H9 (cell line): ENCODE data around the gene LMBRD2. TPM values are rescaled to one million over a fixed set of nuclear protein-coding genes. Genes with fewer than 3 reads are reported as not detected.

Experiments used
- DNase-seq: peaks from one replicate; pipeline ENCODE4 v3.0.0-alpha.2; 2017
- H2AFZ ChIP-seq: one replicate; pipeline ENCODE4 v1.6.1; 2013; ENCODE audit warnings: mild to moderate bottlenecking, low read length, control low read depth, moderate library complexity
- H2AK5ac ChIP-seq: 2 replicates; pipeline ENCODE4 v1.6.1; 2013; ENCODE audit warnings: low read length, control low read depth, mixed read lengths; ENCODE audit not compliant: insufficient read length
- H2BK120ac ChIP-seq: one replicate; pipeline ENCODE4 v1.6.1; 2013; ENCODE audit warnings: low read depth, mild to moderate bottlenecking, low read length, control low read depth, inconsistent platforms; ENCODE audit not compliant: poor library complexity, severe bottlenecking
- H2BK12ac ChIP-seq: 2 replicates; pipeline ENCODE4 v1.6.1; 2013; ENCODE audit warnings: low read length, control low read depth, mixed read lengths, low read depth; ENCODE audit not compliant: insufficient read length
- H2BK15ac ChIP-seq: 2 replicates; pipeline ENCODE4 v1.6.1; 2013; ENCODE audit warnings: low read depth, low read length, control low read depth
- H2BK20ac ChIP-seq: one replicate; pipeline ENCODE4 v1.6.1; 2013; ENCODE audit warnings: low read depth, mild to moderate bottlenecking, low read length, control low read depth, inconsistent platforms; ENCODE audit not compliant: poor library complexity, severe bottlenecking
- H2BK5ac ChIP-seq: 2 replicates; pipeline ENCODE4 v1.6.1; 2013; ENCODE audit warnings: low read length, control low read depth, mixed read lengths; ENCODE audit not compliant: insufficient read length
- H3K14ac ChIP-seq: 2 replicates; pipeline ENCODE4 v1.6.1; 2013; ENCODE audit warnings: low read length, control low read depth; ENCODE audit not compliant: insufficient read depth
- H3K18ac ChIP-seq: 2 replicates; pipeline ENCODE4 v1.6.1; 2013; ENCODE audit warnings: low read depth, mild to moderate bottlenecking, mixed read lengths, low read length, control low read depth; ENCODE audit not compliant: insufficient read length
- H3K23ac ChIP-seq: 2 replicates; pipeline ENCODE4 v1.6.1; 2013; ENCODE audit warnings: low read length, control low read depth, mixed read lengths, low read depth; ENCODE audit not compliant: insufficient read length
- H3K23me2 ChIP-seq: 2 replicates; pipeline ENCODE4 v1.6.1; 2013; ENCODE audit warnings: low read depth, mild to moderate bottlenecking, mixed read lengths, low read length, control low read depth; ENCODE audit not compliant: insufficient read length, poor library complexity, severe bottlenecking
- H3K27ac ChIP-seq: 2 replicates; pipeline ENCODE4 v1.5.1; 2013; ENCODE audit warnings: low read length, control low read depth, mixed read lengths, low read depth; ENCODE audit not compliant: insufficient read length
- H3K27me3 ChIP-seq: 2 replicates; pipeline ENCODE4 v1.6.1; 2013; ENCODE audit warnings: low read length, control low read depth, inconsistent platforms; ENCODE audit not compliant: insufficient read depth
- H3K4ac ChIP-seq: 2 replicates; pipeline ENCODE4 v1.6.1; 2013; ENCODE audit warnings: low read depth, mild to moderate bottlenecking, control low read depth, inconsistent platforms, low read length, moderate library complexity
- H3K4me1 ChIP-seq: 2 replicates; pipeline ENCODE4 v1.6.1; 2013; ENCODE audit warnings: low read length, control low read depth, inconsistent platforms; ENCODE audit not compliant: insufficient read depth
- H3K4me2 ChIP-seq: 2 replicates; pipeline ENCODE4 v1.6.1; 2013; ENCODE audit warnings: low read length, control low read depth, mixed read lengths; ENCODE audit not compliant: insufficient read length, insufficient read depth
- H3K56ac ChIP-seq: 2 replicates; pipeline ENCODE4 v1.6.1; 2013; ENCODE audit warnings: low read depth, mild to moderate bottlenecking, mixed read lengths, low read length, control low read depth; ENCODE audit not compliant: insufficient read length
- H3K79me1 ChIP-seq: 2 replicates; pipeline ENCODE4 v1.6.1; 2013; ENCODE audit warnings: low read depth, mild to moderate bottlenecking, moderate library complexity, low read length, control low read depth, inconsistent platforms; ENCODE audit not compliant: insufficient read depth, poor library complexity, severe bottlenecking
- H3K79me2 ChIP-seq: 2 replicates; pipeline ENCODE4 v1.6.1; 2013; ENCODE audit warnings: low read length, control low read depth, inconsistent platforms; ENCODE audit not compliant: insufficient read depth
- H3K9ac ChIP-seq: 2 replicates; pipeline ENCODE4 v1.6.1; 2013; ENCODE audit warnings: low read length, control low read depth, mixed read lengths; ENCODE audit not compliant: insufficient read length; ENCODE audit errors: extremely low read depth
- H3K9me3 ChIP-seq: one replicate; pipeline ENCODE4 v1.6.1; 2013; ENCODE audit warnings: low read depth, low read length, inconsistent platforms; ENCODE audit not compliant: control insufficient read depth
- H3T11ph ChIP-seq: one replicate; pipeline ENCODE4 v1.6.1; 2013; ENCODE audit warnings: mild to moderate bottlenecking, low read length, control low read depth, inconsistent platforms
- H4K20me1 ChIP-seq: one replicate; pipeline ENCODE4 v1.6.1; 2013; ENCODE audit not compliant: control insufficient read depth, insufficient read length, insufficient read depth
- H4K5ac ChIP-seq: 2 replicates; pipeline ENCODE4 v1.6.1; 2013; ENCODE audit warnings: low read depth, mild to moderate bottlenecking, mixed read lengths, low read length, control low read depth; ENCODE audit not compliant: insufficient read length
- H4K8ac ChIP-seq: replicated peaks from 2 replicates; pipeline ENCODE4 v1.6.1; 2013; ENCODE audit warnings: low read length, control low read depth, mixed read lengths, low read depth; ENCODE audit not compliant: insufficient read length
- H4K91ac ChIP-seq: 2 replicates; pipeline ENCODE4 v1.6.1; 2013; ENCODE audit warnings: low read depth, mild to moderate bottlenecking, moderate library complexity, mixed read lengths, low read length, control low read depth; ENCODE audit not compliant: insufficient read length
- H3K27ac Mint-ChIP-seq, 3 experiments: 2 replicates in 2 of 3; 3 replicates in 1 of 3; pipeline ENCODE4 v1.8.0; 2020 to 2021; ENCODE audit warnings: mixed read lengths in 3 of 3, mild to moderate bottlenecking in 1 of 3, moderate library complexity in 1 of 3
- H3K27me3 Mint-ChIP-seq: 2 replicates; pipeline ENCODE4 v1.8.0; 2021; ENCODE audit warnings: low read depth, mild to moderate bottlenecking, moderate library complexity, mixed read lengths
- H3K36me3 Mint-ChIP-seq, 3 experiments: 2 replicates in 2 of 3; 3 replicates in 1 of 3; pipeline ENCODE4 v1.8.0; 2020 to 2021; ENCODE audit warnings: low read depth in 3 of 3, mixed read lengths in 3 of 3; ENCODE audit not compliant: insufficient read depth in 1 of 3
- H3K4me1 Mint-ChIP-seq, 2 experiments: 2 replicates each; pipeline ENCODE4 v1.8.0; 2020; ENCODE audit warnings: mixed read lengths in 2 of 2
- H3K4me3 Mint-ChIP-seq, 2 experiments: 2 replicates in 1 of 2; 3 replicates in 1 of 2; pipeline ENCODE4 v1.8.0; 2020 to 2021; ENCODE audit warnings: mild to moderate bottlenecking in 2 of 2, mixed read lengths in 2 of 2, moderate library complexity in 1 of 2
- H3K9me3 Mint-ChIP-seq, 2 experiments: 2 replicates in 1 of 2; 3 replicates in 1 of 2; pipeline ENCODE4 v1.8.0; 2020; ENCODE audit warnings: mild to moderate bottlenecking in 2 of 2, mixed read lengths in 2 of 2, moderate library complexity in 1 of 2
- WGBS: extraction: QIAGEN DNeasy Blood & Tissue Kit; methylation state at CpG from one replicate; pipeline ENCODE4 v1.1.7; 2013; ENCODE audit warnings: missing lambda C conversion rate, low lambda C conversion rate, mixed read lengths; ENCODE audit not compliant: insufficient read length; ENCODE audit errors: extremely low coverage; 5-methylcytosine and 5-hydroxymethylcytosine counted together
- total RNA-seq: library from RNA; stranded (reverse); gene quantifications from 2 replicates; pipeline ENCODE4 v1.2.1, GENCODE V29; 2021
- TF ChIP-seq, protein P1 (sequence below): fragments of 200-600 bp; sonication (generic); conservative IDR thresholded peaks from 3 replicates; pipeline ENCODE4 v1.8.0; 2021; ENCODE audit warnings: antibody characterized with exemption, mild to moderate bottlenecking

LMBRD2 gene
- total RNA-seq, 1 experiment from 2014 or later = 5.3 TPM

DNA sequence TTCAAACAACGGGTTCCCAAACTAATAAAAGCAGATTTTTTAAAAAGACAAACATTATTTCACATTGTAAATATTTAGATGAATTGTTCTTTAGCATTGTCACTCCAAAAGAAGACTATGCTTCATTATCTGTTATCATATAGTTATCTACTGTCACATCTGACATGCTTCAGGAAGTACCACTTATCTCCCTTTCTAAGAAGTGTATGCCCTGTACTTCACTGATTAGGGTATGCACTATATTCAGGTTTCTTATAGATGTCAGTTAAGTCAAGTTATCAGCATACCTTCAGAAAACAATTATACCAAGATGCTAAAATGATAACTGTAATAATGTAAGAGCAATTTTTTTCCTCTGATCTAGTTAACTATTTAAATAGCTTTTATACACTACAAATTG, 40.4 kb downstream of the LMBRD2 start:
- Histone ChIP-seq H3K4me1 (no peaks in the 10 kb centered on the region), H2BK15ac (no peak overlapping the region), H3K9me3 (no peaks in the 10 kb centered on the region), H3K79me1 (no peaks in the 10 kb centered on the region), H3K14ac (no peak overlapping the region), H3K4me2 (no peak overlapping the region), H3K27me3 (no peaks in the 10 kb centered on the region), H4K91ac (no peak overlapping the region), H2BK20ac (no peak overlapping the region), H3K9ac (no peak overlapping the region), H3T11ph (no peak overlapping the region), H3K79me2 (no peaks in the 10 kb centered on the region), H3K27ac (no peak overlapping the region), H3K56ac (no peak overlapping the region), H4K8ac (no peak overlapping the region), H4K5ac (no peak overlapping the region), H3K23me2 (no peaks in the 10 kb centered on the region), H2BK5ac (no peak overlapping the region), H2AFZ (no peak overlapping the region), H3K4ac (no peak overlapping the region), H2BK12ac (no peak overlapping the region), H3K23ac (no peak overlapping the region), H2BK120ac (no peak overlapping the region), H4K20me1 (no peaks in the 10 kb centered on the region), H3K18ac (no peak overlapping the region), H2AK5ac (no peak overlapping the region)
- H3K4me1 Mint-ChIP-seq = no peaks in the 10 kb centered on the region
- H3K27ac Mint-ChIP-seq = no peak overlapping the region
- DNase-seq = no peak
- H3K9me3 Mint-ChIP-seq = no peaks in the 10 kb centered on the region
- WGBS = no CpG with 5 or more reads among the region's 1 CpG
- no peak overlapping the region for H3K4me3 Mint-ChIP-seq
- no peaks in the 10 kb centered on the region for H3K27me3 Mint-ChIP-seq
- peaks cover 0 to 2% (median 0%) of the 10 kb centered on the region in 3 experiments; a peak in 1 of 7 replicates for H3K36me3 Mint-ChIP-seq
- TF ChIP-seq, protein P1, sequence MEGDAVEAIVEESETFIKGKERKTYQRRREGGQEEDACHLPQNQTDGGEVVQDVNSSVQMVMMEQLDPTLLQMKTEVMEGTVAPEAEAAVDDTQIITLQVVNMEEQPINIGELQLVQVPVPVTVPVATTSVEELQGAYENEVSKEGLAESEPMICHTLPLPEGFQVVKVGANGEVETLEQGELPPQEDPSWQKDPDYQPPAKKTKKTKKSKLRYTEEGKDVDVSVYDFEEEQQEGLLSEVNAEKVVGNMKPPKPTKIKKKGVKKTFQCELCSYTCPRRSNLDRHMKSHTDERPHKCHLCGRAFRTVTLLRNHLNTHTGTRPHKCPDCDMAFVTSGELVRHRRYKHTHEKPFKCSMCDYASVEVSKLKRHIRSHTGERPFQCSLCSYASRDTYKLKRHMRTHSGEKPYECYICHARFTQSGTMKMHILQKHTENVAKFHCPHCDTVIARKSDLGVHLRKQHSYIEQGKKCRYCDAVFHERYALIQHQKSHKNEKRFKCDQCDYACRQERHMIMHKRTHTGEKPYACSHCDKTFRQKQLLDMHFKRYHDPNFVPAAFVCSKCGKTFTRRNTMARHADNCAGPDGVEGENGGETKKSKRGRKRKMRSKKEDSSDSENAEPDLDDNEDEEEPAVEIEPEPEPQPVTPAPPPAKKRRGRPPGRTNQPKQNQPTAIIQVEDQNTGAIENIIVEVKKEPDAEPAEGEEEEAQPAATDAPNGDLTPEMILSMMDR = no peak
